Measurements from ENCODE around the gene NMU.
"Not testable (repeated sequence)": the region's sequence is repeated elsewhere in the genome, so short reads cannot be mapped to it uniquely, and the experiment has no call there.

The NMU gene

DNA sequence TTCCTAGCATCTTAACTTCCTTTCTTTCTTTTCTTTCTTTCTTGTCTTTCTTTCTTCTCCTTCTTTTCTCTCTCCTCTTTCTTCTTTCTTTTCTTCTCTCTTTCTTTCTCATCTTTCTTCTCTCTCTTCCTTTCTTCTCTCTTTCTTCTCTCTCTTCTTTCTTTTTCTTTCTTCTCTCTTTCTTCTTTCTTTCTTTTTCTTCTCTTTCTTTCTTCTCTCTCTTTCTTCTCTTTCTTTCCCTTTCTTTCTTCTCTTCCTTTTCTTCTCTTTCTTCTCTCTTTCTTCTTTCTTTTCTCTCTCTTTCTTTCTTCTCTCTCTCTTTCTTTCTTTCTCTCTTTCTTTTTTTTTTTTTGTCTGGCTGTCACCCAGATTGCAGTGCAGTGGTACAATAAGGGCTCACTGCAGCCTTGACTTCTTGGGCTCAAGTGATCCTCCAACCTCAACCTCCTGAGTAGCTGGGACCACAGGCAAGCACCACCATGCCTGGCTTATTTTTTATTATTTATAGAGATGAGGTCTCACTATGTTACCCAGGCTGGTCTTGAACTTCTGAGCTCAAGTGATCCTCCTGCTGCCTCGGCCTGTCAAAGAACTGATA lies 17.5 kb downstream of the NMU start:
- DNase-seq, result no peak

DNA sequence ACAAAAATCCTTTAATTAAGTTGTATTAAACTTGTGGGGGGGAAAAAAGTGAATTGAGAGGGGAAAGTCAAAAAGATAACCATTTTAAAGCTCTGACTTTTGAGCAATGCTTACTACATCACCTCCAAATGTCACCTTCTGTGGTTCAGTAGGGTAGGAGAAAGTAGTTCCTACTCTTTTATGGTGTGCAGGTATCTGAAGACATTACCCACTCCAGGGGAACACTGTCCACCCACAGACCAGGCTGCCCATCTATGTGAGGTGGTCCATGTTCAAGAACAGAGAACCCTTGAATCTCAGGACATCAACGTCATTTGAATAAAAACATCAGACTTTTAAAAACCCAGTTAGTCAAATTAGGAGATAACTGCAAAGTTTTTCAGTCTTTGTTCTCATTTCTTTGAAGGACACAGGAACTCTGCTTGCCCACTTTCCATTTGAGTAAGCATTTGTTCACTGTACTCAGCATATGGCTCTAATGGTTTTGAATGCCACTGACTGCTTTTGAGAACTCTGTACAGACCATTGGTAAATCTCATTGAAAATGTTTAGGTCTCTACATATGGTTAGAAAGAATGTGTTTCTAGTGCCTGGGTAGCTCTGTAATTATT lies 18.4 kb downstream of the NMU start:
- no peak for DNase-seq

DNA sequence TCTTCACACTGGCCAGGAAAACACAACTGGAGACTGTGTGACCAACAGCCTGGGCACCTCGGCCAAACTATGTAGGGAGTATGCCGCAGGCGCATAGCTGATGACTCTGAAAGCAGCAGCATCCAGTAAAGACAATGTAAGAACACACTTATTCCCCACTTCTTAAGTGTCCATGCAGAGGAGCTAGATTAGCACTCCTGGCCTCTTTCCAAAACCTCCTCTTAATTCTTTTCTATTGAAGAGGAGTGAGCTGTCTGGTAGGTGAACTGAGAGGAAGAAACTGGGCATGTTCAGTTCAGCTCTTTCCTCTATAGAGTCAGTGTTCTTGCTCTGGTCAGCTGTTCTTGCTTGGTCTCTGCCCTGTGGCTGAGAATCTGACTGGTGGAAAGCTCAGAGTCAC lies 21.1 kb downstream of the NMU start:
- DNase-seq, result no peak

DNA sequence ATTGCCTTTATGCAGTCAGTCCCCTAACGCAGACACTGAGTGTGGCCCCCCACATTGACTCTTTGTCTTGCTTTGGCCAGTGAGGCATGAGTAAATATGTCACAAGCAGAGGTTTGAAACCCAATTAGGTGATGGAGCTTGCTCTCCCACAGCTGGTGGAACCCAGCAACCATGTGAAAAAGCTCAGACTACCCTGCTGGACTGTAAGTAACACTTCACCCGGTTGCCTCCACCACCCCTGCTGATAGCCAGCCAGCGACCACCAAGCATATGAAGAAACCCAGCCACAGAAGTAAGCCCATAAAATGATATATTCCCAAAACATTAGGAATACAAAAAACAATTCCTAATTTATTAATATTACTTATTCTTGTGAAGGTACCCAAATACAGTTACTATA lies 22.5 kb downstream of the NMU start:
- DNase-seq, result no peak

DNA sequence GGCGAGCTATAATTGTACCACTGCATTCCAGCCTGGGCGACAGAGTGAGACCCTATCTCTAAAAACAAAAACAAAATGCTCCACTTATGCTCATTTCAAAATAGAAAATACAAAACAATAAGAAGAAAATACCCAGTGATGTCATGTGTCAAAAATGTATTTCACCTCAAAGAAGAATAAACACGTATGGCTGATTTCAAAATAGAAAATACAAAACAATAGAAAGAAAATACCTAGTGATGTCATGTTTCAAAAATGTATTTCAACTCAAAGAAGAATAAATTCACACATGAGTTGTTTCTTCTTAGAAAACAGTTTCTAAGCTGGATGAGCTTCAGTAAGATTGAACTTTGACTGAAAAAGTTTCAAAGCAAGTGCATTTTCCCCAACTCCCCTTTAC lies 23.8 kb downstream of the NMU start:
- DNase-seq, result no peak

DNA sequence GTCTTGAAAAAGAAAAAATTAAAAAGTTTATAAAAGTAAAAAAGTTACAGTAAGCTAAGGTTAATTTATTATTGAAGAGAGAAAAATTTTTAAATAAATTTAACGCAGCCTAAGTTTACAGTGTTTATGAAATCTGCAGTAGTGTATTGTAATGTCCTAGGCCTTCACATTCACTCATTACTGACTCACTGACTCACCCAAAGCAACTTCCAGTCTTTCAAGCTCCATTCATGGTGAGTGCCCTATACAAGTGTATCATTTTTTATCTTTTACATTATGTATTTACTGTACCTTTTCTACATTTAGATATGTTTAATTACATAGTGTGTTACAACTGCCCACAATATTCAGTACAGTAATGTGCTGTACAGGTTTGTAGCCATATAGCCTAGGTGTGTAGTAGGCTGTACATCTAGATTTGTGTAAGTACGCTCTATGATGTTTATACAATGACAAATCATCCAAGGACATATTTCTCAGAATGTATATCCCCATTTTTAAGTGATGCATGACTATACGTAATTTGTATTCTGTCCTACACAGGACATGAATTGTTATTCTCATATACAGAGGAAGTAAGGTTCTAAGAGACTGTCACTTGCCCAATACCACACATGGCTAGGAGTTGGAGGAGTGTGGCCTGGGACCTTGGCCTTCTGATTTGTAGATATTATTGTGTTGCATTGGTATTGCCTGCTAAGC lies 24.6 kb downstream of the NMU start:
- DNase-seq, result no peak

DNA sequence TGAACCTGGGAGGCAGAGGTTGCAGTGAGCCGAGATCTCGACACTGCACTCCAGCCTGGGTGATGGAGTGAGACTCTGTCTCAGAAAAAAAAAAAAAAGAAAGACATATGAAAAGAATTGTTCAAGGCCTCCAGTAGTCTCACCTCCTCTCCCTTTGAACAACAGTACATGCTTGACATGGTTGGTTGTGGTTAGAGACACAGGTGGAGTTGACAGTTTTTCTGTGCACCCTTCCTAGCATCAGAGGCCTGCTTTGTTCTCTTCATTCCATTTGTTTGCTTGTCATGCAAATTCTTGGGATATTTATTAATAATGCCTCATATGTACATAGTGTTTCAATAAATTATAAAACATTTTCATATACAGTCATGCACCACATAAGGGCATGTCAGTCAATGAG lies 25.7 kb downstream of the NMU start:
- DNase-seq, result no peak

DNA sequence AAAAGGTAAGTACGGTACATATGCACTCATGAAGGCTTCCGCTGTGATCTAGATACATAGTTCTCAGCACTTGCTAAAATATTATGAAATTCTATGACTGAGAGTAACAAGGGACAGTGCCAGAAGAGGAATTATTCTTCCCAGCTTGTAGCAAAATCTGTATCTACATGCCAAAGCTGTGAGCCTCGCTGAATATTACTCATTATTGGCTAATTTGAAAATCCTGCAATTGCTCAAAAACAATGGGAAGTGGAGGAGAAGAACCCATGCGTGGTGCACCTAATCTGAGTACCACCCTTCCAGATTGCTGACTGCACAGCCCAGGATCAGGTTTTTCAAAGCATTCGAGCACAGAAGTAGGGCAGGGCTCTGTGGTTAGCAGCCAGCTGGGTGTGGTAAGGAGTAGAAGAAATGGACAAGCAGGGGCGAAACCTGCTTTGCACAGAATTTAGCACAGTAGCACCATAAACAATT lies 26.7 kb downstream of the NMU start:
- DNase-seq, result no peak

DNA sequence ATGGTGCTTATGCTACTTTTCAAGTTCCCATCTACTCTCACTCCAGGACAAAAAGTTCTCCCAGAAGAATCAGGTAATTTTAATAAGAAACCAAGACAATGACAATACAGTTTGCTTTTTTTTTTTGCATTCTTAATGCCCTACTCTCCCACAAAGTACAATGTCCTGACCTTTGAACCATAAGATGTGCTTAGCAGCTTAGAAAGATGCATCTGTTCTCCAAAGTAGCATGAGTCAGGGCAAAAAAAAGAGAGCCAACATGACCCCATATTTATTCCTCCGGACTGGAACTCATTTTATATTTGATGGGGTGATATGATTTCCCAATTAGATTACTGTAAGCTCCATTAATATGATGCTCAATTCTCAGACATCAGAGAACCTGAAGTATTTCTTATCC lies 27.5 kb downstream of the NMU start:
- no peak for DNase-seq

DNA sequence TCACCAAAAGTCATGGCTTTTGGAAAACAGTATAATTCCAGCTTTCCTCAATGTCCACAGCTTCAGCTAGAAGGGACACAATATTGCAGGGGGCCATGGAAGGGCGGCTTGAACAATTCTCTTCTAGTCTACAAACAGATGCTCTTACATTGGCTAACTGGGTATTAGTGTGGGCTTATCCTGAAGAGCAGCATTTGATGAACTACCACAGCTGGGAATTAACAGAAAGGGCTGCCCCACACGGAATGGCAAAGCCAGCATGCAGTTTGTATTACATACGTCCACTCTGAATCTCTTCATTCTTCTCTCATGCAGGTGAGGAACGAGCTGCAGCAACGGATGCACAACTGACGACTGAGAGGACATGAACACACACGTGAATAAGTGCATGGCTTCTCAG lies 31.1 kb downstream of the NMU start:
- no peak for DNase-seq

- DNase-seq, result no peak
These were observed 35.5 kb downstream of the NMU start for GRCh38 chr4:55600640-55601039.

DNA sequence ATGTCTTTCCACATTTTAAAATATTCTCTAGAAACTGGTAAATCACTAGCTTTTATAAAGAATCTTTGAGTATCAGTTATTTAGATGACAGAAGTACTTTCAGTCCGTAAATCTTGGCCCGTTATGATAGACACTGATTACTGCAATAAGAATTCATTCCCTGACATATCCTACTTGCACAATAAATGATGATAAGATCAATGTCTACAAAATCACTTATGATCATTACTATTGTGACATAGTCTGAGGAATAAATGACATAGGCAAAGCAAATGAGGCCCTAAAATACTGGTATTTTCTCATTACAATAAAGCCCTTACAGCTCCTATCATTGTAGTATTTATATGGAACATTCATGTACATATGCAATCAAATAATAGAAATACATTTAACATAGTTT lies 37.5 kb downstream of the NMU start:
- no peak for DNase-seq

- no peak for DNase-seq
These were observed 44.1 kb downstream of the NMU start, which contains the start of gene PDCL2 for GRCh38 chr4:55592014-55592413. Gene PDCL2, minus strand, starts transcription at chr4:55592245. Its CDS starts 136 bp downstream, at chr4:55592109.

DNA sequence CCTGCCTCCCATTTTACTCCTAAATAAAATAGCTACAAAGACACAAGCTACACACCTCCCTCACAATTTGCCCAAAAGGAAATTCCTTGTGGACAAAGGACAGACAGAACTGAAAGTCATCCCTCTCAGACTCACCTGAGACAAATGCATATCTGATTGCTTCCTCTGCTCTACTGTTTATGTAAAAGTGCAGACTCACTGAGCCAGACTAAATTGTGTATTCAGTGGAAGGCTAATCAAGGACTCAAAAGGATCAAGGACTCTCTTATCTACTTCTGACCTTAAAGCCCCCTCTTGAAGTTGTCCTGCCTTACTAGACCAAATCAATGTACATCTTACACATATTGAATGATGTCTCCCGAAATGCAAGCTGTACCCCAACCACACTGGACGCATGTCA lies 47.9 kb downstream of the NMU start:
- no peak for DNase-seq

DNA sequence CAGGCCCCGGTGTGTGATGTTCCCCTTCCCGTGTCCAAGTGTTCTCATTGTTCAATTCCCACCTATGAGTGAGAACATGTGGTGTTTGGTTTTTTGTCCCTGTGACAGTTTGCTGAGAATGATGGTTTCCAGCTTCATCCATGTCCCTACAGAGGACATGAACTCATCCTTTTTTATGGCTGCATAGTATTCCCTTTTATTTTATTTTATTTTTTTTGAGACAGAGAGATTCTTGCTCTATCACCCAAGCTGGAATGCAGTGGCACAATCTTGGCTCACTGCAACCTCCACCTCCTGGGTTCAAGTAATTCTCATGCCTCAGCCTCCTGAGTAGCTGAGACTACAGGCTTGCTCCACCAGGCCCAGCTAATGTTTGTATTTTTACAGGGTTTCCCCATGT lies 53.3 kb downstream of the NMU start:
- DNase-seq, result not testable (repeated sequence)

DNA sequence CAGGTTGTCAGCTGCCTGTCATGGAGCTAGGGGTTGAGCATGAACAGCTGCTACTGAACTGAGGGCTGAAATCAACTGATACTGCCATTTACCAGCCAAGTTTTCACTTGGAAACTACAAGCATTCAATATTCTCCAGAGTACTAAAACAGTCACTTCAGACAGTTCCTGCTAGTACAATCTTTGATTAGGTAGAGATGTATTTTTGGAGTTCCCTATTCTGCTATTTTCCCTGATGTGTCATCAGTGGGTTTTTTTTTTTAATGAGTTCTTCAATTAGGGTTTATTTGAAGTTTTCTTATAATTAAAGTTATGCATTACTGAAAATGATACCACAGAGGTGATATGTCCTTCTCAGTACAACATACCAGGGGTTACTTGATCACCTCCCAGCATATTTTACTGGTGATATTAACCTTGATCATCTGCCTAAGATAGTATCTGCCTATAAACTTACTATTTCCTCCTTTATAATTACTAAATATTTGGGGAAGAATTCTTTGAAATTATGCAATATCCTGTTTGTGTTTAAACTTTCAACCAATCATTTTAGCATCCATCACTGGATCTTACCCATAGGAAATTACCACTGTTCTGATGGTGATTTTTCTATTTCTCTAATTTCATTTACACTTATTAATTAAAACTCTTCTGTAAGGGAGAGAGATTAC lies 57.6 kb downstream of the NMU start:
- no peak for DNase-seq

GRCh38 chr4:55575513-55575912 lies 60.6 kb downstream of the NMU start:
- no peak for DNase-seq

GRCh38 chr4:55574252-55574651 lies 61.8 kb downstream of the NMU start:
- no peak for DNase-seq

DNA sequence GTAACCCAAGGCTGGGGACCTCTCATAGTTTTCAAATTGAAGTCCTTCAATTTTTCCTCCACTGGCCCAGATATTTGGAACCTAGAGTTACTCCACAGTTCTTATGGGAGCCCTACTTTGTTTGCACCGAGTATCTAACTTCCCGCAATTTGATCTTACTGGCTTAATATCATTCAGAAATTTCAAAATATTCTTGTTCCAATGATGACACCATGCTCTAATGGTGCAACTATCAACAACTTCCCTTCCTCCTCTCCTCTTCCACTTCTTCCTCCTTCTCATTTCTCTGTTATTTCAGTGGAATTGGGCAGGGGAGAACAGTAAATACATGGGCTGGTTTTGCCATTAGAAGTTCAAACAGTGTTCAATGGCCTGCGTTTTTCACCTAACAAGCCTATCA lies 64.3 kb downstream of the NMU start:
- DNase-seq, result no peak

GRCh38 chr4:55568905-55569504 lies 67.1 kb downstream of the NMU start:
- no peak for DNase-seq

GRCh38 chr4:55561889-55562288 lies 74.2 kb downstream of the NMU start:
- no peak for DNase-seq

- no peak for DNase-seq
These were observed 76.0 kb downstream of the NMU start for GRCh38 chr4:55560096-55560495.

- no peak for DNase-seq
These were observed 81.6 kb downstream of the NMU start for GRCh38 chr4:55554453-55555030.
